Activated CD4-positive, alpha-beta T cell treated with anti-CD3 and anti-CD28 coated beads, Interleukin-2, amount 50 U/mL, for 1 hour (primary cell): ENCODE data around the gene TLR1.
"Not testable (repeated sequence)": the region's sequence is repeated elsewhere in the genome, so short reads cannot be mapped to it uniquely, and the experiment has no call there.

Source experiments
- DNase-seq: peaks from one replicate; pipeline ENCODE4 v3.0.0-alpha.2; 2020

Gene TLR1

DNA sequence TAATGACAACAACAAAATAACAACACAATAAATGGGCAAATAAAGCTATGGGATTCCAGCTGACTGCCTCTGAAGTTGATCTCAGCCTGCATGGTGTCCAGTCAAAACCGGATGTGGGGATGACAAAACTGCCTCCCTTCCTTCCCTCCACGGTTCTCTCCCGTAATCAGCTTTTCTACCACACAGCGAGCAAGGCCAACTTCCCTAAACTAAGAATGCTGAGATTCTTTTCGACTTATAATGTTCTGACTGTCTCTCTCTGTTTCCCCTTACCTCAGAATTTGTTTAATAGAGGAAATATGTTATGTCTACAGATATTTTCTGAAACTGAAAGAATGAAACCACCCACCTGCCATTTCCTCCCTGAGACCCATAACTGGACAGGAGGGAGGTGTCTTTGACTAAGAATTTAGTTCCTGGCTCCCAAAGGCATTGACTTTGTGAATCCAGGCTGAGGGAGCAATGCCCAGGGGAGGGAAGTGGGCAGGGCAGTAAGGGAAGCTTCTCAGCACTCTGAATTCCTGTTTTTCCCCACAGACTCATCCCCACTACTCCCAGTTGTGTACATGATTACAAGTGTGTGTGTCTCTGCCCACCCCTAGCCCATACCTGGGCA, 1.0 kb upstream of the TLR1 start:
- no peak for DNase-seq

DNA sequence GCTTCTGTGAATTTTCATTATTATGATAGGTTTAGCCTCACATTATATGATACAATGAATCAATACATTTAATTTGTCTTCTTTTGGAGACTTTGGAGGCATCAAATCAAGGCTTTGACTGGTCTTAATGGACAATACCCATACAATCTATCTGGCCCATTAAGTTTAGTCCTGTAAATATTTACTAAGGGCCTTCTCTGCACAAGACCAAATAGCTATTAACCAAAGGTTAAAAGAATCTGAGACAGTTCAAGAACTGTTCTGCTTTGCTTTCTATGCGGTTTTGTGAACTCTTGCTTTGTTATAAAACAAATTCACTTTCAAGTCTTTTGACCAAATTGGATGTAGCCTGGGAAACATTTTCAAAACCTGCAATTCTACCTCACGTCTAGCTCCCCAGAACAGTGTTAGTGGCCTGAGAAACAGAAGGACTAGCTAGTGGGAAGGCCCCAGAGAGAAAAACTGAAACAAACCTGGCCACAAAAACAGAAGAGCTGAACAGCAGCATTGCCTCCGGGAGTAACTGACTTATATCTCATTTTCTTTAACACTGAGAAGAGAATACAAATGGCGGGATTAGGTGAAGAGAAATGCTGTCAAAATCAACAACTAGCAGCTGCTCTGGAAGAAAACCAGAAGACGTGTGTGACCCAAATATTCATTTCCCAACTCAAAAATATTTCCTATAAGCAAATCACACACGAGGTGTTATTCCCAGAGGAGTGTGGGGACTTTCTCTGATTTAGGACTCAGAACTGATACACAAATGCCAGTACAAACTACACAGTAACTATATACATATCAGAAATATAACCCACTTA, 548 bp downstream of the TLR1 start:
- no peak for DNase-seq

DNA sequence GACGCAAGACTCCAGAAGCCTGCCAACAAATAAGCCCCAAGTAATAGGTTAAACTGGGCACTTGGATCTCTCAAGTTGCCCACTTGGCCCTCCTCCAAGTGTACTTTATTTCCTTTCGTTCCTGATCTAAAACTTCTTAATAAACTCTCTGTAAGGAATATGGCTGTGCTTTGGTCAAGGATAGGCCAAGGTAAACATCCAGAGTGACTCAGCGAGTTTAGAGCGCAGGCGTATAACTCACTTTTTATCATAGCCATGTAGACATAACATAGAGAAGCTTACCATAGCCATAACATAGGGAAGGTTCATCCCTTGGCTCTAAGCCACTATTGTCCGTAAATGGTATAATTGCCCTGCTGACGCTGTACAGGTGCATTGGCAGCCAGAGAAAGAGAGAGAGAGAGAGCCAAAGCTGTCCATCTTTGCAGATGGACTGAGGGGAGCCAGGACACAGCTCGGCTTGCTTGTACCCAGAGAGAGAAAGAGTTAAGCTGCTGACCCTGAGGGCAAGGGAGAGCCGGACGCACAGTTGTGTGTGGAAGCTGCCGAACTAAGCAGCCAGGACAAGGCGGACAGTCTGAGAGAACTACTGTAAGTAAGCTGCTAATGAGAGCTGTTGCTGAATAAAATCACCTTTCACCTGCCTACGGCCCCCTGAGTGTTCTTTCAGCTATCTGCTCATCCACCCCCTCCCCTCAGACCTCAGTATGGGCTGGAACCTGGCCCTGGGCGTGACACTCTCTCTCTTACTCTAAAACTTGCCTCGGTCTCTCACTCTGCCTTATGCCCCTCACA, 1.8 kb downstream of the TLR1 start:
- DNase-seq = no peak

DNA sequence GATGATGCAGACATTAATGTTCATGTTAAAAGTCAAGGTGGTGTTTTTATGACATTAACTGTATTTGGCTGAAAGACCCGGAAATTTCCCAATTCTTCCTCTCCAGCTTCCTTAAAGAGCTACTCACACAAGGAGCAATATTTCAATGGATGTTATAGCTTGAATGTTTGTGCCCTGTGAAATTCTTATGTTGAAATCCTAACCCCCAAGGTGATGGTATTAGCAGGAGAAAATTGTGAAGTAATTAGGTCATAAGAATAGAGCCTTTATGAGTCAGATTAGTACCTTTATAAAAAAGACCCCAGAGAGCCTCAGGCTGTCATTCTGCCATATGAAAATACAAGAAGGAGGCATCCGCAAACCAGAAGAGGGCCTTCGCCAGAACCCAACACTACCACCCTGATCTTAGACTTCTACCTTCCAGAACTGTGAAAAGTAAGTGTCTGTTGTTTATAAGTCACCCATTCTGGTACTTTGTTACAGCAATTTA, 3.6 kb downstream of the TLR1 start:
- DNase-seq = no peak

DNA sequence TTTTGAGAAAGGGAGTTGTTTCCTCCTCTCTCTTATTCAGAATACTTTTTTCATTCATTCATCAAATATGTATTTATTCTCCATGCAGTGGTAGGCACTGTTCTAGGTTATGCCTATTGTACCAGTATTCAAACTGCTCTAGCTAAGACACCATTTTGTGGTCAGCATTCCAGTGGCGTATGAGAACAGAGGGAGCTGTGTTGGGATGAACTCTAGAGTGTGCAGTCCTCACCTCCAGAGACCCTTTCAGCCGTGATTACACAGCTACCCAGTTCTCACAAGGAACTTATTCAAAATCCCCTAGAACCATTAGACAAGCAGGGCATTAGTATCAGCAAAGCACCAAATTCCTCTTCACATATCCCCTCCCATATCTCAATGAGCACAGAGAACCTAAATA, 4.2 kb downstream of the TLR1 start:
- no peak for DNase-seq

DNA sequence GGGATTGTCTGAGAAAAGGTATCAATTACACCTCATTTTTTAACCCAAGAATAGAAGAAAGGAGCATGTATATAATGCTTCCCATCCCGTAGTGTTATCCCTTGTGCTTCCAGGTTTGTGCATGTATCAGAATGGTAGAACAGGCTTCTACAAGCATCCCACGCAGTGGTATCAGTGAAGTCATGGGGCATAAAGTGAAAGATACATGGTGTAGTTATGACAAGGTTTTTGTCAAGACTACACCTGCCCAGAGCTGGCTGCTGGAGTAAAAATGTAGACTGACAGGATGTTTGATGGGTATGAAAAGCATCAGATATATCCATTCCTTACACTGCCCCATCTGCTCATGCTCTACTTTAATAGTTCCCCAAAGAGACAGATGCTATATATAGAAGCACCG, 9.5 kb downstream of the TLR1 start:
- DNase-seq = no peak

DNA sequence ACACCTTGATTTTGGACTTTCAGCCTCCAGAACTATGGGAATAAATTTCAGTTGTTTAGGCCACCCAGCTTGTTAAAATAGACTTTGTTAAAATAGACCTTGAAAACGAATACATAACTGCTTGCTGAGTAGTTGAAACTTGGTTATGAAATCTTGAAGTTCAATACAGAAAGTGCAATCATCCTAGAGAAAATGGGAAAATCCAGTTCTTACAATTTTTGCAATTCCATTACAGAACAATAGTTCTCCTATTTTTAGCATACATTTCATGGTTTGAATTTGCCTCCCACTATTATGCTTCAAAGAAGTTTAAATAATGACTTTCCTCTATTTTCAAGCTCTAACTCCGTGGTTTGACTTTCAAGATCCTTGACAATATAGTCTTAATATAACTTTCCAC, 10.5 kb downstream of the TLR1 start:
- DNase-seq = no peak

DNA sequence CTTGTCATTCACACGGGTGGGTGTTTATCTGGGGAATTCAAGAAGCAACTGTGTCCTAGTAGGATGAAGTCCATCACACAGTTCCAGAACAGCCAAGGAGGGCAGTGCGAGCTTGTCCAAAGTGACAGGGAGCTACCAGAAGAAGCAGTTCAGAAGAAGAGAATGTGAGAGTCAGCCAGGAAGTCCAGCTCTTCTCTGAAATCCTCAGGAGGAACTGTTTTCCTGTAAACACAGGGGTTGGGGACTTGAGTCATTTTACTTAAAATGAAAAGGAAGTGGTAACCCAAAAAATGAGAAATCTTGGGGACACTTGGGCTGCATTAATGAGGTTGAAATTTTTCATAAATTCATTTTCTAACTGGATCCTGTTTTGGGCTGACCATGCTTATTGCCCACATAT, 13.6 kb downstream of the TLR1 start:
- DNase-seq = no peak

DNA sequence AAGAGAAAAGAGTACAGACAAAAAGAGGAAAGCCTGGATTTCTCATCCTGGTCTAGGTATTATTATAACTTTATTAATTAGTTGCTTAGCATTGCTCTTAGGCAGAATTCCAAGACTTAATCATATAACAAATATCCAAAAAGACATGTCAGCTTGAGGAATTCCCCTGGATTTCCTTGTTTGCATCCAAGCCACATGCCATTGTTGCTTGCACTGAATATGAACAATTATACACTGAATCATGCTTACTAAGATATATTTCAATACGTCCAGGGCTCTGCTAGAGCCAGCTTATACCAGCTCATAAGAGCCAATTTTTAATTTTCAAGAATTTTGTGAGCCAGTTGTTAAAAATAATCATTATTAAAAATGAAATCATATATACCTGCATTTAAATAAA, 16.3 kb downstream of the TLR1 start:
- DNase-seq = no peak

DNA sequence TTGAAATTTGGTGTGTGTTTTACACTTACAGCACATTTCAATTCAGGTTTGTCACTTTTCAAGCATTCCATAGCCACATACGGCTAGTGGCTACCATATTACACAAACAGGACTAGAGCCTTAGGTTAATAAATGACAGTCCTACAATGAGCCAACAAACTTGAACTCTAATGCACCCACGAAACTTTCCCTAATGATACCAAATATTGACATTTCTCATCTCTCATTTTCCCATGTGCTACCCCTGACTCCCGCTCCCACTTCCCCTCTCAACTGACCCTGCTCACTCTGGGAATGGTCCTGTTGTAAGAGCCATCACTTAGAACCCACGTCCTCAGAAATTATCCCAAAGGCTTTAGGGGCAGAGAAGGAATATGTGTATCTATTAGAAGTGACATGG, 16.9 kb downstream of the TLR1 start:
- no peak for DNase-seq

DNA sequence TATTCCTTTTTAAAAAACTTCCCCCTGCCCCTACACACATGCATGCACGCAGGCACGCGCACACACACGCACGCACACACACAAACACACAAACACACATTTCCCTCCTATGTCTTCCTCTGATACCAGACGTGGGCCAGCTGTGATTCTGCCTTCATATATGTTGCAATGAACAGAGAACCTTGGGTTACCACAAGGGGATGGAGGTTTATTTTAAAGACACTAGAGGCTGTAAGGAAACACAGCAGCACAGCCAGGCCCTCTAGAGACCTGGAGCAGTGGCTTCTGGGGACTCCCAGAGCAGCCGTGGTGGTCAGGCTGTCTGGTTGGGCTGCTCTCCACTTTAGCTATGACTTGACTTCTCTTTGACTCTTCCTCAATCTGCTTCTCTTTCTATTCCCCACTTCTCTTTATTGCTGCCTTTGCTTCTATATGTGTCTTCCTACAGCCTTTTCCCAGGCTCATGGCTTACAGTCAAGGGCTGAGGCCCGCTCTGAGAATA, 18.6 kb downstream of the TLR1 start:
- no peak for DNase-seq

DNA sequence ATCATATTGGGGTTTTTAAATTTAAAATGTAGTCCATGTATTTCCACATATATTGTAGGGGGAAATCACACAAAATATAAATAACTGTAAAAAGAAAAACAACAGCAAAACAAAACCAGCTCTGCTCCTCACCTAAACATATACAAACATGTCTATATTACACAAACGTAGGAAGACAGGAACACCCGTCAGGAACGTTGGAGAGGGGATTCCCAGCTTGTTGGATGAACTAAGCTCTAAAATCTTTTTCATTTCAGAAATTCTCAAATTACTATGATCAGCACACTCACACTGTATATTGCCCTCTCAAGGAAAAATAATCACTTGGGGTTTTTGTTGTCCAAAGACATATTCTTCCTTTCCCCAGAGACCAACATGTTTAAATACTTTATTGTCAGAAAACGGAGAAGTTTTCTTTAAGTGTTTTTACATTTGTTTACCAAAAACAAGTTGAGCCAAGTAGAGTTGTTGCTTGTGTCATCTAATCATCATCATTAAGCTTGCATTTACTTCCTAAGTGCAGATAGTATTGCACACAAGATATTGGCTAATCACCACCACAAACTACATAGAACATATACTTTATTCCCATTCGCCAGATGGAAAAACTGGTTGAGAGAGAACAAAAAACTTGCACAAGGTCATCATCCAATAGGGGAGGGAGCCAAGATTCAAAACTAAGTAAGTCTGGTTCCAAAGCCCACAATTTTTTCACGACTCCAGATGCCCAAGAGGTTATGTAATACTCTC, 19.4 kb downstream of the TLR1 start:
- DNase-seq = no peak

DNA sequence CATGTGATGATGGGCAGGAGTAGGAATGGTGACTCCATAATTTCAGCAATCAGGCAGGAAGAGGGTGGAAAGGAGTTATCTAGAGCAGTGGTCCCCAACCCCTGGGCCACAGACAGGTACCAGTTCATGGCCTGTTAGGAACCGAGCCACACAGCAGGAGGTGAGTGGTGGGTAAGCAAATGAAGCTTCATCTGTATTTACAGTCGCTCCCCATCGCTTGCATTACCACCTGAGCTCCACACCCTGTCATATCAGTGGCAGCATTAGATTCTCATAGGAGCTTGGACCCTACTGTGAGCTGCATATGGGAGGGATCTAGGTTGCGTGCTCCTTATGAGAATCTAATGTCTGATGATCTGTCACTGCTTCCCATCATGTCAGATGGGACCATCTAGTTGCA, 20.4 kb downstream of the TLR1 start:
- DNase-seq = no peak

DNA sequence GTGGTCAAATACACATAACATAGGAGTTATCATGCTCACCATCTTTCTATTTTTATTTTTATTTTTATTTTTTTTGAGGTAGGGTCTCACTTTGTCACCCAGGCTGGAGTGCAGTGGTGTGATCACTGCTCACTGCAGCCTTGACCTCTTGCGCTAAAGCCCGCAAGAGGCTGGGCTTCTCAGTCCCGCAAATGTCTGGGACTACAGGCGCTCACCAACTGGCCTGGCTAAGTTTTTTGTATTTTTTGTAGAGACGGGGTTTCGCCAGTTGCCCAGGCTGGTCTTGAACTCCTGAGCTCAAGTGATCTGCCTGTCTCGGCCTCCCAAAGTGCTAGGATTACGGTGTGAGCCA, 21.5 kb downstream of the TLR1 start:
- no peak for DNase-seq

DNA sequence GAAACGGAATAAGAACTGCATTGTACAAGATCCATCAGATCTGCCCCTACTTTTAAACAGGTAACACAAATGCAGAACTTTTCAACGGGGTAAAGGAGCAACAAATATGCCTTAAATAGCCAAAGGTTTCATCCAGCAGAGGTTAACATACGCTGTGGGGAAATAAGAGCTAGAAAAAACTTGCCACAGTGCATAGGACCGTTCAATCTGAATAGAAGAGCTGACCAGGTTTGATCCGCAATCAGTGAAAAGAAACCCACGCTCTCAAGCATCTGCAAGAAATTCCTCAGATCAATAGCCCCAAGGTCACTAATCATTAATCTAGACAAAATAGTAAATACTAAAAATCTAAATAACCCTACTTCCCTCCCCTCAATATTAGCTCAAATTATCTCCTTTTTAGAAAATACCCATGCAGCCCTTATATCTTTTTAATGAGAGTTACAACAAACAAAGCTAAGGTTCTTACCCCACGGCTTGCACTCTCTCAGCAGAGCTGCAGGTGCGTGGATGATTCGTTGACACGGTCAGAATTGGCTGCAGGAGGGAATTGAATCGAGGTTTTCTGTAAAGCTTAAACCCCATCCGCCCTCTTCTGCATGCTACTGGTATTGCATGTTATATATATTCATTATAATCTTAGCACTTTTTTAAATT, 22.0 kb downstream of the TLR1 start, which contains the start of gene TLR10:
Gene TLR10, minus strand, starts transcription at position 539 of the 657 bp plus-strand sequence. CDS start 7,400 bp downstream, outside the sequence.
- no peak for DNase-seq

DNA sequence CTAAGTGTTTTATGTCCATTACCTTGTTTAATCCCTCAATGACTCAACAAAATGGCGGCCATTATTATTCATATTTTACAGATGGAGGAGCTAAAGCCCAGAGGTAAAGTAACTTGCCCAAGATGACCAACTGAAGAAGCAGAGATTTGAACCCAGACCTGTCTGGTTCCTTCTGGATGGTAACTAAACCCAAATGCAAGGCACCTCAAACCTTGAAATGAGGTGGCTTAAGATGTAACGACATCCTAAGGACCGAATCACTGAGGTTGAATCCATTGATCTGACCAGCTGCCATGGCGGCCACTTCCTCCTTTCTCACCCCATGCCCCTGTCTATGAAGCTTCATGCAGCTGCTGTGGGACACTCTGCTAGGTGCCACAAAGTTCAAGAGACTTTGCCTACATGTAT, 22.7 kb downstream of the TLR1 start:
- no peak for DNase-seq

DNA sequence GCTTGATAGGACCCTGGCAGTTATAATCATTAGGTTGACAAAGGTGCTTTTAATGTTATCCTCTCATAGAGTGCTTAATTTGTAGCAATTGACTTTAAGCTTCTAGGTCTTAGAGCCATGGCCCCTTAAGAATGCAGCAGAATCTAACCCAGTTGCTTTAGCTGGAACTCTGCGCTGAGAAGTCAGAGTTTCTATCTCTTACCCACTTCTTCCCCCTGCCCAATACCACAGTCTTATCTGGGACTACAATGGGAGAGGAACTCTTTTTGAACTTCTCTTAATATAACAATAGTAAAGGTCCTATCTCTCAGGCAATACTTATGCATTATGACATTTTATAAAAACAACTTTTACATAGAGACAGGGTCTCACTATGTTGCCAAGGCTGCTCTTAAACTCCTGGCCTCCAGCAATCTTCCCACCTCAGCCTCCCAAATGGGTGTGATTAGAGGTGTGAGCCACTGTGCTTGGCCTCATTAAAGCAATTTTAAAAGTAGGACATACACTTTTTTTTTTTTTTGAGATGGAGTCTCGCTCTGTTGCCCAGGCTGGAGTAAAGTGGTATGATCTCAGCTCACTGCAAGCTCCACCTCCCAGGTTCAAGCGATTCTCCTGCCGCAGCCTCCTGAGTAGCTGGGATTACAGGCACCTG, 23.6 kb downstream of the TLR1 start:
- no peak for DNase-seq

DNA sequence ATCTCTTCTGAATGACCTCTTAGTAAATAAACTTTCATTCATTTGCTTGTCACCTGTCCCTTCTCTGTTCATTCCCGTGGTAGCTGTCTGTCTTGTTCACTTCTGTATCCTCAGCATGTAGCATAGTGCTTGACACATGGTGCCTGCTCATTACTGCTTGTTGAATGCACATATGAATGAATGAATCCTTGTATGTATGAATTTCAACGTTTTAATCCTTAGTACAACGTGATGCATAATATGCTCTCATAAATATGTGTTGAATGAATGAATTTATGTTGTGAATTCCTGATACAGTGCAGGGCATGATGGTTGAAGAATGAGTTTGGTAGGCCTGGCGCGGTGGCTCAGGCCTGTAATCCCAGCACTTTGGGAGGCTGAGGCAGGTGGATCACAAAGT, 24.8 kb downstream of the TLR1 start:
- DNase-seq = no peak

DNA sequence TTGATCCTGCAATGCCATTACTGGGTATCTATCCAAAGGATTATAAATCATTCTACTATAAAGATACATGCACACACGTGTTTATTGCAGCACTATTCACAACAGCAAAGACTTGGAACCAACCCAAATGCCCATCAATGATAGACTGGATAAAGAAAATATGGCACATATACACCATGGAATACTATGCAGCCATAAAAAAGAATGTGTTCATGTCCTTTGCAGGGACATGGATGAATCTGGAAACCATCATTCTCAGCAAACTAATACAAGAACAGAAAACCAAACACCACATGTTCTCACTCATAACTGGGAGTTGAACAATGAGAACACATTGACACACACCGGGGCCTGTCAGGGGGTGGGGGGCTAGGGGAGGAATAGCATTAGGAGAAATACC, 26.7 kb downstream of the TLR1 start:
- DNase-seq = not testable (repeated sequence)

DNA sequence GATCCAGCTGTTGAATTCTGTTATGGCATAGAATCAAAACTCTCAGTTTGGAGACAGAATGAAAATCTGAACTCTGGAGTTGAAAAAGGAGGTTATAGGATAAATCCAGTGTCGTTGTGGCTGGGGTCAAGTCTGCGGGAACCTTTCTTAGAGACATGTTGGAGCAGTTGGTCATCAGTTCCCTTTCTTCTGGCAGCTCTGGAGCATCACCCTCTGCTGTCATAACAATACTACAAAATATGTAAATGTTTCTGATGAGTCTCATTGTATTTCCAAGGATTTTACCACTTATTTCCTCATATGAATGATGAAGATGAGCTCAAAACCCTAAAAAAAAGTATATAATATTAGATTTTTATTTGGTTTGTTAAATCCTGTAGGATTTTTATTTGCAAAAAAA, 29.3 kb downstream of the TLR1 start:
- DNase-seq = no peak

DNA sequence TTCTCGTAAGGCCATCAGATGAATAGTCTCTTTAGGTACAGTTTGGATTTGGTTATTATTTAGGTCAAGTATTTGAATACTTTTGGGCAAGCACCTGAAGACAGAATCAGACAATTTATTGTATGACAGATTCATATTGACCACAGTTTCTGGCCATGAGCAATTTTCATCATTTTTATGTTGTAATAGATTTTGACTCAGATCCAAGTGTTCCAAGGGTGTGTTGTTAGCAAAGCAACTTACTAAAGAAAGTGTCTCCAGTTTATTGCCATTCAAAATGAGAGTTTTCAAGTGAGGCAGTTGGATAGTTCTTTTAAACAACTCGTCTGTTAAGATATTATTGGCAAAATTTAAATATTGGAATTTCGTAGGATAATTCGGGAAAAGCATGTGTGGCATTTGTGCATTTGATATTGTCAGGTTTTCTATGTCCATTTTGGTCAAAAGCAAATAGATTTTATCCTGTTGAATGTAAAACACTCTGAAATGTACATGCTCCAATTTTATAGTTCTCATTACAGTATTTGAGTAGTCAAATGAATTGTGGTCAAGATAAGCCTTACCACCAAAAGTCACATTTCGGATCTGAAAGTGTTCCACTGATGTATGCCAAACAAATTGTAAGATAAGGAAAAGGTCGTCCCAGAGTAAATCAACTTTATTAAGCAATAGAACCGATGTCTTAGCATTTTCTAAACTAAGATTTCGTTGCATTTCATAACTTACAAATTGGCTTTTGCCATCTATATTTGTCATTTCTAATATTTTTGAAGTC, 30.2 kb downstream of the TLR1 start:
- DNase-seq = no peak
